PC-9 (cell line): ENCODE measurements around the gene AIG1.

Experiments
- EZH2 ChIP-seq: fragments of 200-600 bp; sonication (generic); IDR thresholded peaks from 2 replicates; pipeline ENCODE4 v1.8.0; 2017; ENCODE audit warnings: antibody characterized with exemption, low read depth
- TF ChIP-seq, protein P1 (sequence below): fragments of 200-600 bp; sonication (generic); conservative IDR thresholded peaks from 2 replicates; pipeline ENCODE4 v1.6.1; 2017; ENCODE audit warnings: mixed run types, antibody characterized with exemption, mild to moderate bottlenecking, moderate library complexity

DNA sequence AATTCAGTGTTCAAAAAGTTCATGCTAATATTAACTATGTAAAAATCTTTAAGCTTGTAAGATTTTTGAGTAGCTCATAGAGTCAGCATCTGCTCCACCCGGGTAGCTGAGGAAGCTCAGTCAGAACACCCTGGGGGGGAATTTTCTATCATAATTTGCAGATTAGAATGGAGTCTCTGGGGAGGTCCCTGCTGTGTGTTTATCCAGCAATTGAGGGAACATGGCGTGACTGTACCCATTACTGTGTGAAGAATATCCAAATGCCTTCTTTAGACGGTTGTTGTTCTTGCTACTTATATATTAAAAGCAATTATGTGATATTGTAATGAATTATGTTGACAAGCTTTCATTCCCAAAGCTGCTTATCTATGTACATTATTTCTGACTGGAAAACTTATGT lies 64.8 kb downstream of the AIG1 start:
- TF ChIP-seq, protein P1, sequence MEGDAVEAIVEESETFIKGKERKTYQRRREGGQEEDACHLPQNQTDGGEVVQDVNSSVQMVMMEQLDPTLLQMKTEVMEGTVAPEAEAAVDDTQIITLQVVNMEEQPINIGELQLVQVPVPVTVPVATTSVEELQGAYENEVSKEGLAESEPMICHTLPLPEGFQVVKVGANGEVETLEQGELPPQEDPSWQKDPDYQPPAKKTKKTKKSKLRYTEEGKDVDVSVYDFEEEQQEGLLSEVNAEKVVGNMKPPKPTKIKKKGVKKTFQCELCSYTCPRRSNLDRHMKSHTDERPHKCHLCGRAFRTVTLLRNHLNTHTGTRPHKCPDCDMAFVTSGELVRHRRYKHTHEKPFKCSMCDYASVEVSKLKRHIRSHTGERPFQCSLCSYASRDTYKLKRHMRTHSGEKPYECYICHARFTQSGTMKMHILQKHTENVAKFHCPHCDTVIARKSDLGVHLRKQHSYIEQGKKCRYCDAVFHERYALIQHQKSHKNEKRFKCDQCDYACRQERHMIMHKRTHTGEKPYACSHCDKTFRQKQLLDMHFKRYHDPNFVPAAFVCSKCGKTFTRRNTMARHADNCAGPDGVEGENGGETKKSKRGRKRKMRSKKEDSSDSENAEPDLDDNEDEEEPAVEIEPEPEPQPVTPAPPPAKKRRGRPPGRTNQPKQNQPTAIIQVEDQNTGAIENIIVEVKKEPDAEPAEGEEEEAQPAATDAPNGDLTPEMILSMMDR, result no peak
- no peak for TF ChIP-seq EZH2
